Neural cell (in vitro differentiated cells): ENCODE data around the gene SYPL2. TPM values are rescaled to one million over a fixed set of nuclear protein-coding genes. Genes with fewer than 3 reads are reported as not detected.

ENCODE experiments used
- H2AFZ ChIP-seq: fragments of 200-600, 300-800 bp; sonication (generic), shearing (Covaris generic); 2 replicates; pipeline ENCODE4 v1.6.0; 2014; ENCODE audit warnings: low read depth, mild to moderate bottlenecking, antibody characterized with exemption, low read length, moderate library complexity
- H3F3A ChIP-seq: fragments of 200-600 bp; shearing (Covaris generic); 2 replicates; pipeline ENCODE4 v1.6.1; 2016; ENCODE audit warnings: mild to moderate bottlenecking, moderate library complexity, mixed read lengths, antibody characterized with exemption, low read length; ENCODE audit not compliant: insufficient read depth, poor library complexity, severe bottlenecking
- H3K27ac ChIP-seq: fragments of 200-600, 300-800 bp; sonication (generic), shearing (Covaris generic); 2 replicates; pipeline ENCODE4 v1.5.1; 2014; ENCODE audit warnings: mild to moderate bottlenecking, low read length, moderate library complexity
- H3K27me3 ChIP-seq: fragments of 300-800, 200-600 bp; sonication (generic), shearing (Covaris generic); 2 replicates; pipeline ENCODE4 v1.6.0; 2014; ENCODE audit warnings: mild to moderate bottlenecking, low read depth, low read length, moderate library complexity; ENCODE audit not compliant: insufficient read depth
- H3K36me3 ChIP-seq: fragments of 300-800, 200-600 bp; sonication (generic), shearing (Covaris generic); 2 replicates; pipeline ENCODE4 v1.5.1; 2014; ENCODE audit warnings: mild to moderate bottlenecking, antibody characterized with exemption, low read length, moderate library complexity; ENCODE audit not compliant: insufficient read depth
- H3K4me2 ChIP-seq: fragments of 300-800, 200-600 bp; sonication (generic), shearing (Covaris generic); 2 replicates; pipeline ENCODE4 v1.6.0; 2014; ENCODE audit warnings: mild to moderate bottlenecking, low read length
- H3K4me3 ChIP-seq: fragments of 300-800, 200-600 bp; sonication (generic), shearing (Covaris generic); 2 replicates; pipeline ENCODE4 v1.5.1; 2014; ENCODE audit warnings: mild to moderate bottlenecking, low read length, moderate library complexity
- H3K79me2 ChIP-seq: fragments of 200-600 bp; shearing (Covaris generic); replicated peaks from 2 replicates; pipeline ENCODE4 v1.6.0; 2014; ENCODE audit warnings: mild to moderate bottlenecking, low read length, moderate library complexity; ENCODE audit not compliant: insufficient read depth
- H3K9ac ChIP-seq: fragments of 300-800, 200-600 bp; sonication (generic), shearing (Covaris generic); 2 replicates; pipeline ENCODE4 v1.6.1; 2016; ENCODE audit warnings: mild to moderate bottlenecking, low read length, mixed read lengths
- H3K9me2 ChIP-seq: fragments of 200-600 bp; shearing (Covaris generic); 2 replicates; pipeline ENCODE4 v1.6.1; 2016; ENCODE audit warnings: mild to moderate bottlenecking, low read length, mixed read lengths; ENCODE audit not compliant: insufficient read depth
- H3K9me3 ChIP-seq: fragments of 200-600, 300-800 bp; sonication (generic), shearing (Covaris generic); 2 replicates; pipeline ENCODE4 v1.6.1; 2016; ENCODE audit warnings: mild to moderate bottlenecking, mixed run types, low read length, moderate library complexity, mixed read lengths
- H4K20me1 ChIP-seq: fragments of 200-600 bp; shearing (Covaris generic); 2 replicates; pipeline ENCODE4 v1.6.1; 2016; ENCODE audit warnings: mild to moderate bottlenecking, mixed run types; ENCODE audit not compliant: insufficient read depth
- CTCF ChIP-seq: fragments of 450-650 bp; IDR thresholded peaks from 2 replicates; pipeline ENCODE4 v1.5.1; 2014; ENCODE audit warnings: antibody characterized with exemption, mild to moderate bottlenecking, moderate library complexity; ENCODE audit not compliant: poor library complexity, severe bottlenecking
- EP300 ChIP-seq: fragments of 450-650 bp; conservative IDR thresholded peaks from 2 replicates; pipeline ENCODE4 v1.6.1; 2014; ENCODE audit warnings: antibody characterized with exemption, mild to moderate bottlenecking, moderate library complexity; ENCODE audit not compliant: poor library complexity, severe bottlenecking
- EZH2 ChIP-seq: fragments of 200-600, 300-800 bp; shearing (Covaris generic), sonication (generic); IDR thresholded peaks from 2 replicates; pipeline ENCODE4 v1.6.1; 2014; ENCODE audit warnings: antibody characterized with exemption, low read length, borderline replicate concordance, mild to moderate bottlenecking; ENCODE audit not compliant: insufficient read depth, poor library complexity, severe bottlenecking
- MXI1 ChIP-seq: fragments of 450-650 bp; conservative IDR thresholded peaks from 2 replicates; pipeline ENCODE4 v1.6.1; 2014; ENCODE audit warnings: antibody characterized with exemption, mild to moderate bottlenecking; ENCODE audit not compliant: poor library complexity, severe bottlenecking
- POLR2AphosphoS5 ChIP-seq: IDR thresholded peaks from 2 replicates; pipeline ENCODE4 v1.6.1; 2012
- RAD21 ChIP-seq: fragments of 450-650 bp; conservative IDR thresholded peaks from 2 replicates; pipeline ENCODE4 v1.6.1; 2014; ENCODE audit warnings: antibody characterized with exemption, mild to moderate bottlenecking, moderate library complexity
- REST ChIP-seq: IDR thresholded peaks from 2 replicates; pipeline ENCODE4 v1.6.1; 2012; ENCODE audit warnings: borderline replicate concordance
- SMC3 ChIP-seq: fragments of 450-650 bp; conservative IDR thresholded peaks from 2 replicates; pipeline ENCODE4 v1.6.1; 2014; ENCODE audit warnings: antibody characterized with exemption, mild to moderate bottlenecking, moderate library complexity; ENCODE audit not compliant: poor library complexity
- TAF1 ChIP-seq: IDR thresholded peaks from 2 replicates; pipeline ENCODE4 v1.6.1; 2012; ENCODE audit warnings: low read depth
- polyA plus RNA-seq: library from polyadenylated mRNA; depleted of rRNA; stranded (reverse); fragments of >200 nt; gene quantifications from 2 replicates; pipeline ENCODE4 v1.2.3, GENCODE V29; 2014

Gene SYPL2
- polyA plus RNA-seq, 1 donor from 2014 or later, result not detected

- H3K36me3 ChIP-seq, result no peaks in the 10 kb centered on the region
- H3K79me2 ChIP-seq, result peaks cover 8% of the 10 kb centered on the region
- no peaks in the 10 kb centered on the region for H3K9me3 ChIP-seq
- no peak overlapping the region for H3K27ac ChIP-seq
- H3K4me3 ChIP-seq, result no peak overlapping the region
- no peak overlapping the region for H2AFZ ChIP-seq
- H3K27me3 ChIP-seq, result no peaks in the 10 kb centered on the region
- no peaks in the 10 kb centered on the region for H4K20me1 ChIP-seq
- no peak overlapping the region for H3K4me2 ChIP-seq
- TF ChIP-seq CTCF, result no peak
- no peak for TF ChIP-seq SMC3
- no peak for TF ChIP-seq RAD21
- no peak for TF ChIP-seq TAF1
- no peak for TF ChIP-seq POLR2AphosphoS5
- no peak for TF ChIP-seq REST
- TF ChIP-seq EP300, result no peak
- no peak overlapping the region for H3K9ac ChIP-seq
- H3K9me2 ChIP-seq, result no peaks in the 10 kb centered on the region
- H3F3A ChIP-seq, result no peaks in the 10 kb centered on the region
These were observed 21.9 kb downstream of the SYPL2 start for GRCh38 chr1:109488201-109488600.

- no peak overlapping the region for H2AFZ ChIP-seq
- no peaks in the 10 kb centered on the region for H3K9me3 ChIP-seq
- H3K27ac ChIP-seq, result no peak overlapping the region
- H3K36me3 ChIP-seq, result no peaks in the 10 kb centered on the region
- H3K4me2 ChIP-seq, result no peak overlapping the region
- no peaks in the 10 kb centered on the region for H3F3A ChIP-seq
- H3K9me2 ChIP-seq, result no peaks in the 10 kb centered on the region
- peaks cover 8% of the 10 kb centered on the region for H3K79me2 ChIP-seq
- no peak overlapping the region for H3K4me3 ChIP-seq
- H3K9ac ChIP-seq, result no peak overlapping the region
- H3K27me3 ChIP-seq, result no peaks in the 10 kb centered on the region
- no peak for TF ChIP-seq RAD21
- TF ChIP-seq MXI1, result no peak
- TF ChIP-seq TAF1, result no peak
- no peak for TF ChIP-seq REST
- TF ChIP-seq EZH2, result no peak
- no peak for TF ChIP-seq EP300
- no peak for TF ChIP-seq POLR2AphosphoS5
- TF ChIP-seq CTCF, result no peak
- no peak for TF ChIP-seq SMC3
- H4K20me1 ChIP-seq, result no peaks in the 10 kb centered on the region
These were observed 22.4 kb downstream of the SYPL2 start for GRCh38 chr1:109488696-109489095.
